HL-60/S4 (cell line): Measurements from ENCODE around the gene IRF3.

Experiments
- in situ Hi-C: fragments of 300-500 bp; cut with MboI; formaldehyde crosslinking; loops from 2 replicates; pipeline ENCODE4 v1.14.3; 2022; ENCODE audit warnings: low sequenced_read_pairs

IRF3 gene

GRCh38 chr19:49665351-49666119 is at the start of gene IRF3, which contains the start of gene BCL2L12:
Gene IRF3 (minus strand): TSS chr19:49665857. CDS start chr19:49664838, 1,019 bp downstream.
Gene BCL2L12 (plus strand): TSS chr19:49665933. CDS start chr19:49666693, 760 bp downstream.
- in situ Hi-C loops, result no loop called here

- in situ Hi-C loops, result no loop called here
Observed at GRCh38 chr19:49713236-49713845, 47.7 kb upstream of the IRF3 start.

GRCh38 chr19:49712397-49712859 is 46.8 kb upstream of the IRF3 start:
- in situ Hi-C loops, result no loop called here

- in situ Hi-C loops, result no loop called here
Observed at GRCh38 chr19:49710372-49710951, 44.8 kb upstream of the IRF3 start.

- in situ Hi-C loops, result no loop called here
Observed at GRCh38 chr19:49705919-49706318, 40.3 kb upstream of the IRF3 start.

- in situ Hi-C loops, result no loop called here
Observed at GRCh38 chr19:49704888-49705642, 39.4 kb upstream of the IRF3 start.

GRCh38 chr19:49701271-49701786 is 35.7 kb upstream of the IRF3 start:
- in situ Hi-C loops, result no loop called here

GRCh38 chr19:49700563-49700962 is 34.9 kb upstream of the IRF3 start:
- in situ Hi-C loops, result no loop called here

- in situ Hi-C loops, result no loop called here
Observed at GRCh38 chr19:49699364-49699763, 33.7 kb upstream of the IRF3 start.

GRCh38 chr19:49696865-49697264 is 31.2 kb upstream of the IRF3 start:
- in situ Hi-C loops, result no loop called here

GRCh38 chr19:49696115-49696514 is 30.5 kb upstream of the IRF3 start:
- in situ Hi-C loops, result no loop called here

- in situ Hi-C loops, result no loop called here
Observed at GRCh38 chr19:49692147-49692506, 26.5 kb upstream of the IRF3 start.

GRCh38 chr19:49691243-49692146 is 25.8 kb upstream of the IRF3 start:
- in situ Hi-C loops, result no loop called here

GRCh38 chr19:49690656-49691242 is 25.1 kb upstream of the IRF3 start, which contains the start of gene CPT1C:
Gene CPT1C (plus strand): TSS chr19:49691116. CDS start chr19:49692253, 1,137 bp downstream.
- in situ Hi-C loops, result no loop called here

- in situ Hi-C loops, result no loop called here
Observed at GRCh38 chr19:49690079-49690655, 24.5 kb upstream of the IRF3 start.

GRCh38 chr19:49689133-49690078 is 23.7 kb upstream of the IRF3 start, which contains the start of gene ADM5:
Gene ADM5 (plus strand): TSS chr19:49689594. CDS start chr19:49689838, 244 bp downstream.
- in situ Hi-C loops, result no loop called here

- in situ Hi-C loops, result no loop called here
Observed at GRCh38 chr19:49688531-49689132, 23.0 kb upstream of the IRF3 start.
